Mesodermal cell (in vitro differentiated cells): ENCODE measurements around the gene EFHD1.

Source experiments
- H3K27ac ChIP-seq: 2 replicates; pipeline ENCODE4 v1.7.0; 2013; ENCODE audit warnings: mild to moderate bottlenecking, low read depth, low read length, moderate library complexity; ENCODE audit not compliant: severe bottlenecking
- H3K36me3 ChIP-seq: 2 replicates; pipeline ENCODE4 v1.7.1; 2013; ENCODE audit warnings: mild to moderate bottlenecking, low read length, moderate library complexity; ENCODE audit not compliant: control insufficient read depth, insufficient read depth
- H3K4me1 ChIP-seq: one replicate; pipeline ENCODE4 v1.7.1; 2013; ENCODE audit warnings: mild to moderate bottlenecking, low read length; ENCODE audit not compliant: insufficient read depth, control insufficient read depth, poor library complexity, severe bottlenecking
- H3K4me3 ChIP-seq: 2 replicates; pipeline ENCODE4 v1.7.0; 2013; ENCODE audit warnings: low read length, control low read depth, mild to moderate bottlenecking; ENCODE audit not compliant: insufficient read depth, poor library complexity, severe bottlenecking; ENCODE audit errors: extremely low read depth
- H3K9me3 ChIP-seq: 2 replicates; pipeline ENCODE4 v1.7.1; 2013; ENCODE audit warnings: mild to moderate bottlenecking, low read length, moderate library complexity; ENCODE audit not compliant: control insufficient read depth
- WGBS, 2 experiments: methylation state at CpG; one replicate each; pipeline ENCODE4 v1.1.5; 2013; ENCODE audit warnings: missing lambda C conversion rate in 2 of 2; ENCODE audit not compliant: insufficient coverage in 2 of 2; 5-methylcytosine and 5-hydroxymethylcytosine counted together

The EFHD1 gene

GRCh38 chr2:232723027-232723426 is 89.6 kb downstream of the EFHD1 start:
- H3K27ac ChIP-seq = no peak overlapping the region
- no peaks in the 10 kb centered on the region for H3K4me1 ChIP-seq
- H3K9me3 ChIP-seq = no peaks in the 10 kb centered on the region
- peaks cover 52% of the 10 kb centered on the region for H3K36me3 ChIP-seq
- no peak overlapping the region for H3K4me3 ChIP-seq
- whole genome bisulfite sequencing, 2 experiments = 100% methylated on average over 1 of the region's 1 CpG

- WGBS, 2 experiments = 100% methylated on average over 1 of the region's 3 CpGs; no CpG with 5 or more reads in 1 of the 2 experiments
- no peak overlapping the region for H3K27ac ChIP-seq
- H3K4me1 ChIP-seq = no peaks in the 10 kb centered on the region
- no peak overlapping the region for H3K4me3 ChIP-seq
- peaks cover 50% of the 10 kb centered on the region for H3K36me3 ChIP-seq
- H3K9me3 ChIP-seq = no peaks in the 10 kb centered on the region
Observed at GRCh38 chr2:232728785-232729184, 95.4 kb downstream of the EFHD1 start.

- Histone ChIP-seq H3K9me3 (no peaks in the 10 kb centered on the region), H3K4me3 (no peak overlapping the region), H3K4me1 (no peaks in the 10 kb centered on the region), H3K27ac (no peak overlapping the region), H3K36me3 (peaks cover 42% of the 10 kb centered on the region)
- no CpG with 5 or more reads among the region's 2 CpGs for WGBS, 2 experiments
Observed at GRCh38 chr2:232731470-232731869, 98.1 kb downstream of the EFHD1 start.
